Measurements from ENCODE around the gene CTIF. TPM values are rescaled to one million over a fixed set of nuclear protein-coding genes. Genes with fewer than 3 reads are reported as not detected.
"Not testable (repeated sequence)": the region's sequence is repeated elsewhere in the genome, so short reads cannot be mapped to it uniquely, and the experiment has no call there.

CTIF gene
- total RNA-seq, 4 donors from 2014 or later = 72.2 to 137 (median 86.5) TPM

DNA sequence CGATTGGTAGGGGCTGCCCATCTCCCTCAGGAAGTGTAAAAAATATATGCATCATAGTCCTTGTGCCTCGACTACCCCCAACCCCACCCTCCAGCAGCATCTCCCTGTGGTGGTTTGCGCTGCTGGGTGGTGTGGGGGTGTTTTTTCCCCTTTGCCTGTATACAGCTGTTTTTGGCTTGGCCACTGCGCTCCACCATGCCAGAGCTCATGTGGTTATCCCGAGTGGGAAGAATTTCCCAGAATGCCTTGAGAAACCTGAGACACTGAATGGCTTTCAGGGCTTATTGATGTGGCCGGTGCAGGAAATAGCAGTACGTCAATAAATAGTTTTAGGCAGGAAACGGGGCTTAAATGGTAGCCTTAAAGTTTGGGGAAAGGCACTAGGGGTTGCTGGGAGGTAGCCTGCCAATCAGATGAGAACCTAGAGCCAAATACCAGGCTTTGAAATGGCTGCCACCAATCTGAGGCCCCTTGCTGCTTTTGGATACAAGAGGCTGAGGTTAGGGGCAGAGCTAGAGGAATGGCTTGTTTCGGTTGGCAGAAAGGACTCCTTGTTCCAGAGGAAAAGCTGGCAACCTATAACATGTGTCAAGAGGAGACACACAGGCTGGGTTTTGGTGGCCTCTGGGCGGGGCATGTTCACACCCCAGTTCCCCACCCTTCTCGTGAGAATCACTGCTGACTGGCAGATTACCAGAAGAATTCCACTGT is 267.9 kb downstream of the CTIF start:
- TF ChIP-seq EP300 (IDR thresholded peaks at IDR 0.05) (peak in 1 of 2 donors; percentile 65), CTCF (IDR thresholded peaks at IDR 0.05) (no peak), POLR2A (IDR thresholded peaks at IDR 0.05) (no peak)
- Histone ChIP-seq H3K4me1 (peaks cover 0 to 21% (median 5%) of the 10 kb centered on the region in 4 donors), H3K27ac (peak overlapping the region; percentile 18 to 85 (median 56)), H3K36me3 (peaks cover 0 to 27% (median 0%) of the 10 kb centered on the region in 3 donors), H3K27me3 (no peaks in the 10 kb centered on the region), H3K4me3 (no peak overlapping the region), H3K9me3 (no peaks in the 10 kb centered on the region)
- no peak for DNase-seq (ENCODE audit: low spot score in 2 of 2)
- WGBS, 2 donors = 36 to 42% methylated on average over 11 of the region's 11 CpGs

- H3K27me3 ChIP-seq = no peaks in the 10 kb centered on the region
- WGBS, 2 donors = 25 to 32% methylated on average over 1 of the region's 1 CpG
- no peak for DNase-seq (ENCODE audit: low spot score in 2 of 2)
- H3K4me3 ChIP-seq = no peak overlapping the region
- H3K36me3 ChIP-seq = peaks cover 0 to 12% (median 0%) of the 10 kb centered on the region in 3 donors
- no peaks in the 10 kb centered on the region for H3K9me3 ChIP-seq
- peaks cover 0 to 24% (median 5%) of the 10 kb centered on the region in 4 donors for H3K4me1 ChIP-seq
- TF ChIP-seq EP300 (IDR thresholded peaks at IDR 0.05) (no peak), CTCF (IDR thresholded peaks at IDR 0.05) (no peak)
- no peak overlapping the region for H3K27ac ChIP-seq
Measured at GRCh38 chr18:48808476-48808875, 269.6 kb downstream of the CTIF start.

- no peak for DNase-seq (ENCODE audit: low spot score in 2 of 2)
- WGBS, 2 donors = 76 to 84% methylated on average over 1 of the region's 1 CpG
- Histone ChIP-seq H3K9me3 (no peaks in the 10 kb centered on the region), H3K27me3 (no peaks in the 10 kb centered on the region), H3K27ac (no peak overlapping the region), H3K4me1 (peaks cover 0 to 33% (median 8%) of the 10 kb centered on the region in 4 donors), H3K4me3 (no peak overlapping the region), H3K36me3 (peaks cover 0 to 3% (median 0%) of the 10 kb centered on the region in 3 donors)
- TF ChIP-seq EP300 (IDR thresholded peaks at IDR 0.05) (no peak), POLR2A (IDR thresholded peaks at IDR 0.05) (no peak), CTCF (IDR thresholded peaks at IDR 0.05) (no peak)
Measured at GRCh38 chr18:48809365-48809764, 270.5 kb downstream of the CTIF start.

GRCh38 chr18:48810805-48811204 is 272.0 kb downstream of the CTIF start:
- H3K9me3 ChIP-seq = no peaks in the 10 kb centered on the region
- TF ChIP-seq CTCF (IDR thresholded peaks at IDR 0.05) (no peak), POLR2A (IDR thresholded peaks at IDR 0.05) (no peak), EP300 (IDR thresholded peaks at IDR 0.05) (no peak)
- peaks cover 0 to 33% (median 8%) of the 10 kb centered on the region in 4 donors for H3K4me1 ChIP-seq
- H3K4me3 ChIP-seq = no peak overlapping the region
- H3K27ac ChIP-seq = no peak overlapping the region
- H3K36me3 ChIP-seq = no peaks in the 10 kb centered on the region
- DNase-seq (ENCODE audit: low spot score in 2 of 2) = no peak
- no peaks in the 10 kb centered on the region for H3K27me3 ChIP-seq

DNA sequence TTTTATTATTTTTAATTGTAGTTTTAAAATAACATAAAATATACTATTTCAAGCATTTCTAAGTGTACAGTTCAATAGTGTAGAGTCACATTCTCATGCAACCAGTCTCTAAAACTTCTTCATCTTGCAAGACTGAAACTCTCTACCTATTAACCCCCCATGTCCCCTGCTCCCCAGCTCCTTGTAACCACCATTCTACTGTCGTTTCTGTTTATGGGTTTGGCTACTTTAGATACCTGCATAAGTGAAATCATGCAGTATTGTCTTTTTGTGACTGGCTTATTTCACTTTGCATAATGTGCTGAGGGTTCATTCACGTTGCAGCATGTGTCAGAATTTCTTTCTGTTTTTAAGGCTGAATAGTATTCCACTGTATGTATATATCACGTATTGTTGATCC is 272.6 kb downstream of the CTIF start:
- WGBS, 2 donors = 93 to 95% methylated on average over 3 of the region's 3 CpGs
- no peak overlapping the region for H3K4me3 ChIP-seq
- H3K4me1 ChIP-seq = peaks cover 0 to 27% (median 7%) of the 10 kb centered on the region in 4 donors
- TF ChIP-seq POLR2A (IDR thresholded peaks at IDR 0.05) (no peak), CTCF (IDR thresholded peaks at IDR 0.05) (no peak), EP300 (IDR thresholded peaks at IDR 0.05) (no peak)
- peaks cover 0 to 4% (median 0%) of the 10 kb centered on the region in 3 donors for H3K36me3 ChIP-seq
- H3K9me3 ChIP-seq = no peaks in the 10 kb centered on the region
- no peak overlapping the region for H3K27ac ChIP-seq
- DNase-seq (ENCODE audit: low spot score in 2 of 2) = no peak
- no peaks in the 10 kb centered on the region for H3K27me3 ChIP-seq

GRCh38 chr18:48811977-48812451 is 273.2 kb downstream of the CTIF start:
- H3K27ac ChIP-seq; H3K4me3 ChIP-seq; DNase-seq (ENCODE audit: low spot score in 2 of 2); H3K27me3 ChIP-seq; H3K9me3 ChIP-seq: not testable (repeated sequence)
- Histone ChIP-seq H3K4me1 (peaks cover 0 to 21% (median 4%) of the 10 kb centered on the region in 4 donors), H3K36me3 (peaks cover 0 to 10% (median 0%) of the 10 kb centered on the region in 3 donors)
- WGBS, 2 donors = 86 to 92% methylated on average over 12 of the region's 12 CpGs
